Activated naive CD8-positive, alpha-beta T cell treated with anti-CD3 and anti-CD28 coated beads for 36 hours (primary cell): ENCODE measurements around the gene TIMM17B. TPM values are rescaled to one million over a fixed set of nuclear protein-coding genes. Genes with fewer than 3 reads are reported as not detected.

Experiments used
- DNase-seq: peaks from one replicate; pipeline ENCODE4 v3.0.0; 2021
- H3K27ac Mint-ChIP-seq: one replicate; pipeline ENCODE4 v1.8.0; 2022; ENCODE audit warnings: mild to moderate bottlenecking, moderate library complexity, mixed read lengths
- H3K27me3 Mint-ChIP-seq: one replicate; pipeline ENCODE4 v1.8.0; 2022; ENCODE audit warnings: mild to moderate bottlenecking, mixed read lengths
- H3K36me3 Mint-ChIP-seq: one replicate; pipeline ENCODE4 v1.8.0; 2021; ENCODE audit warnings: mild to moderate bottlenecking, mixed read lengths
- H3K4me1 Mint-ChIP-seq: one replicate; pipeline ENCODE4 v1.8.0; 2021; ENCODE audit warnings: mixed read lengths
- H3K4me3 Mint-ChIP-seq: one replicate; pipeline ENCODE4 v1.8.0; 2022; ENCODE audit warnings: mild to moderate bottlenecking, moderate library complexity, mixed read lengths
- H3K9me3 Mint-ChIP-seq: one replicate; pipeline ENCODE4 v1.8.0; 2022; ENCODE audit warnings: mixed read lengths
- total RNA-seq, 2 experiments: library from RNA; stranded (reverse); gene quantifications; one replicate each; pipeline ENCODE4 v1.2.3, GENCODE V29; 2021

Gene TIMM17B
- total RNA-seq, 2 experiments from 2014 or later, result 57.8 to 60.5 TPM

GRCh38 chrX:48927123-48927522 lies 29.6 kb upstream of the TIMM17B start:
- H3K4me3 Mint-ChIP-seq, result no peak overlapping the region
- H3K36me3 Mint-ChIP-seq, result peaks cover 27% of the 10 kb centered on the region
- no peak overlapping the region for H3K27ac Mint-ChIP-seq
- DNase-seq, result no peak
- H3K4me1 Mint-ChIP-seq, result peaks cover 19% of the 10 kb centered on the region
- H3K9me3 Mint-ChIP-seq, result no peaks in the 10 kb centered on the region
- H3K27me3 Mint-ChIP-seq, result no peaks in the 10 kb centered on the region

- Mint-ChIP-seq H3K4me3 (no peak overlapping the region), H3K27ac (peak overlapping the region; percentile 78), H3K36me3 (peaks cover 30% of the 10 kb centered on the region), H3K27me3 (no peaks in the 10 kb centered on the region), H3K9me3 (no peaks in the 10 kb centered on the region), H3K4me1 (peaks cover 43% of the 10 kb centered on the region)
- DNase-seq, result no peak
Measured at GRCh38 chrX:48924270-48924669, 26.7 kb upstream of the TIMM17B start.

- H3K27ac Mint-ChIP-seq, result peak overlapping the region; percentile 78
- H3K4me3 Mint-ChIP-seq, result no peak overlapping the region
- H3K9me3 Mint-ChIP-seq, result no peaks in the 10 kb centered on the region
- peaks cover 43% of the 10 kb centered on the region for H3K4me1 Mint-ChIP-seq
- no peak for DNase-seq
- peaks cover 30% of the 10 kb centered on the region for H3K36me3 Mint-ChIP-seq
- no peaks in the 10 kb centered on the region for H3K27me3 Mint-ChIP-seq
Measured at GRCh38 chrX:48923771-48924170, 26.2 kb upstream of the TIMM17B start.

GRCh38 chrX:48920718-48921104 lies 23.1 kb upstream of the TIMM17B start:
- DNase-seq, result no peak
- Mint-ChIP-seq H3K27ac (peak overlapping the region; percentile 96), H3K4me1 (peaks cover 40% of the 10 kb centered on the region), H3K36me3 (peaks cover 57% of the 10 kb centered on the region), H3K4me3 (peak overlapping the region; percentile 90), H3K9me3 (no peaks in the 10 kb centered on the region), H3K27me3 (peaks cover 10% of the 10 kb centered on the region)

DNA sequence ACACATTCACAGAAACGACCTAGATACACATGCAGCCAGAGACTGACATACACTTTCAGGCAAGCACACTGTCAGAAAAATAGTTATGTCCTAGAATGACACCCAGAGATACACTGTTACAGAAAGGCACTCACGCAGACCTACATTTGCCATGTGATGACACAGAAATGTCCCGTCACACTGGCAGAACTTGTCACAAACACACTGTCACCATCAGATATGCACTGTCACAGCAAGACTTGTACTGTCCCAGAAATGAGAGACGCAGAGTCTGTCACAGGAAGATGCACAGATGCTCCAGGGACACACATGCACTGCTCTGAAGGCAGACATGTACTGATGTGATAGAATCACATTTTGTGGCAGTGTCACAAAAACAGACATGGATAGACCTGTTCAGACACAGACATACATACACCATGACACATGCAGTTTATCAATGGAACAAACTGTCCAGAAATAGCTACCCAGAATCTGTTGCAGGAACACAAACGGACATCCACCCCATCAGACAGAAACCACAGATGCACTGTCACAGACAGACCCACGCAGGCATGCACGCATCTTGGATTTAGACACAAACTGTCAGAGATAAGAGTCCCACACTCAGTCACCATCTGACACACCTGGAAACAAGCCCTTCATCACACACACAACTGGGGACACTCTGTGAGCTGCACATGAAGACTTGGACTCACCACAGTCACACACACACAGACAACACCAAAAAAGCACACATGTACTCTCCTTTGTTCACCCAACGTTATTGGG lies 22.6 kb upstream of the TIMM17B start:
- Mint-ChIP-seq H3K27ac (peak overlapping the region; percentile 96), H3K27me3 (peaks cover 10% of the 10 kb centered on the region), H3K9me3 (no peaks in the 10 kb centered on the region), H3K4me1 (peaks cover 39% of the 10 kb centered on the region), H3K4me3 (peak overlapping the region; percentile 90), H3K36me3 (peaks cover 58% of the 10 kb centered on the region)
- no peak for DNase-seq

DNA sequence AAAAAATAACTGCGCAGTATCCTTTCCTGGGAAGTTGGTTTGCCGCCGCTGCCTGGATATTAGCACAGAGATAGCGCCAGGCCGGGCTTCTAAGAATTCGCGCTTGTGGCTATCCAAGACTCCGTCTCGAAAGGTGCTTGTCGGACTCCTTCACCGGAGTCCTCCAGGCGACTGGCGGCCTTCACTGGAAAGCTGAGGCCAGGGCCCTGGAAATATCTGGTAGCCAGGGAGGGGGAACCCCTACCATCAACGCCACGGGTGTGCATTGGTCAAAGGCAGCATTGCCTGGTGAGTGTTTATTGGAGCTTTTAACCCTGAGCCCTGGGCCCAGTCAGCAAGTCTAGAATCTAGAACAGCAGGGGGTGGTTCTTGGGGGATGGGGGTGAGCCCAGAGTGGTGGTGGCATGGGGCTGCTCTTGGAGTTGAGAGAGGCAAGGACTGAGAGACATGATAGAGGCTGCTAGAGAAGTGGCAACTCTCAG lies 21.8 kb upstream of the TIMM17B start:
- peak; percentile 52 for DNase-seq
- Mint-ChIP-seq H3K9me3 (no peaks in the 10 kb centered on the region), H3K4me1 (peaks cover 39% of the 10 kb centered on the region), H3K27me3 (peaks cover 10% of the 10 kb centered on the region), H3K4me3 (peak overlapping the region; percentile 90), H3K36me3 (peaks cover 63% of the 10 kb centered on the region), H3K27ac (peak overlapping the region; percentile 96)

DNA sequence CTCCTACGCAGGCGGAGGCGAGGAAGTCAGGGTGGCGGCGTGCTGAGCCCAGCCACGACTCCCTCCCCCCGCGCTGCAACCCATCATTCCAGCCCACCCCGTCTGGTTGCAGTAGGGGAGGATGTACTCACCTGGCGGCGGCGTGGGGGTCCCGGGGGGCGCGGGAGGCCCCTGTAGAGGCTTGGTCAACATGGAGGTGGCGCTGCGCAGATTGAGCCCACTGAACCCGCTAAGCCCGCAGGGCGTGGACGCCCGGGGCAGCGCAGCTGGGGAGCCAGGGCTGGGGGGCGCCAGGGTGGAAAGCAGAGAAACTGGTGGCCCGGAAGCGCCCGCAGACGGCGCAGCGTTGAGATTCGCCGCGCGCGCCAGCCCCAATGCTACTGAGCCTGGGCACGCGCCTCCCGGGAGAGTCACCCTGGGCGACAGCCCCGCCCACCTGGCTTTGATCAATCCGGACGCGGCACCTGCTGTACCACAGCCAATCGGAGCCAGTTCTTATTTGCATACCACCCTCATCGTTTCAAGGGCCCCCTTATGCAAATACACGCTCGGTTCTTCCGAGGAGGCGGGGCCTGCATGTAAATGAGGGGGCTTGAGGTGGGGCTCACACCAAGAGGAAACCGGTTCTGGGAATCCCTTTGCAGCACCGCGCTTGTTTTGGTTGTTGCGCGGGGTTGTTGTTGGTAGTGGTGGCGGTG lies 21.2 kb upstream of the TIMM17B start, which contains the start of gene PIM2:
Gene PIM2 (minus strand): TSS at position 382 of the 698 bp plus-strand sequence. CDS start 190 bp downstream, at position 192.
- Mint-ChIP-seq H3K27ac (peak within 1 kb of the TSS; percentile 96), H3K36me3 (peaks cover 64% of the 10 kb centered on the region)

GRCh38 chrX:48918301-48918642 lies 20.7 kb upstream of the TIMM17B start:
- peaks cover 69% of the 10 kb centered on the region for H3K36me3 Mint-ChIP-seq
- no peak for DNase-seq
- peaks cover 41% of the 10 kb centered on the region for H3K4me1 Mint-ChIP-seq

More for the DNA sequence above, 21.2 kb upstream of the TIMM17B start, which contains the start of gene PIM2:
- Mint-ChIP-seq H3K9me3 (no peaks in the 10 kb centered on the region), H3K4me1 (peaks cover 39% of the 10 kb centered on the region), H3K4me3 (peak within 1 kb of the TSS; percentile 90), H3K27me3 (peaks cover 10% of the 10 kb centered on the region)
- DNase-seq, result peak; percentile 90

DNA sequence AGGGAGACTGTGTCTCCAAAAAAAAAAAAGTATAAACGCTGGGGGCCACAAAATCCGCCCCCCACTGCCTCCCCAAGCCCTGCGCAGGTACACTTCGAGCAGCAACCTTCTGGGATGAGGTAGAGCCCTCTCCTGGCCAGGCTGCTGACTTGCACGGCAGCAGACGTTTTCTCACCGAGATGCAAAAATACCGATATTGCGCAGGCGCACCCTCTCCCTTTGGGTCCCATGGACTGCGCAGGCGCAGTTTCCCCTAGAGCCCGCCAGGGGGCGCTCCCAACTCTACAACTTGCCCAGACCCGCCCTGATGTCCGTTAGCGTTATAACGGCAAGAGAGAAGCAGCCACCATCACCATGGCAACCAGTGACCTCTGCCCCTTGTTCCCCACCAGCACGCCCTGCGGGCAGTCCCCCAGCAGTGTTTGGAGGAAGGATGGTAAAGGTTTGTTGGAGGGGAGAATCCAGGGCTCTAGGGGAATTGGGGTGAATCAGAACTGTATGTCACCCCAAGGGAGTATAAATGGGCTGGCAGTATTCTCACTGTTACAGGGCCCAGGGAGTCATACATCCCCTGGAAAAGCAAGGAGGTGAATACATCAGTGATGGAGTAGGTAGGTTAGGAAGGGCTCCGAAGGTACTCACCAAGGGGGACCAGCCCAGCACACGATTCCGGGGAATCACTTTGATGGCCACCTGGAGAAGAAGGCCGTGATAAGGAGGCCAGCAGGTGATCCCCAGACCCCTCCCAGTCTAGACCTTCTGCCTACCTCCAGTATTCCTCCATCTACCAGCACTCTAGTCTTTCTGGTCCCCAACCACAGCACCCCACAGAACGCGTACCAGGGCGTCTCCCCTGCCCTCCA lies 19.8 kb upstream of the TIMM17B start:
- DNase-seq, result peak; percentile 85
- Mint-ChIP-seq H3K27ac (peak overlapping the region; percentile 96), H3K36me3 (peaks cover 70% of the 10 kb centered on the region), H3K9me3 (no peaks in the 10 kb centered on the region), H3K4me3 (peak overlapping the region; percentile 90), H3K27me3 (peaks cover 10% of the 10 kb centered on the region), H3K4me1 (peaks cover 44% of the 10 kb centered on the region)

More at GRCh38 chrX:48918301-48918642, 20.7 kb upstream of the TIMM17B start:
- Mint-ChIP-seq H3K9me3 (no peaks in the 10 kb centered on the region), H3K27ac (peak overlapping the region; percentile 96), H3K4me3 (peak overlapping the region; percentile 90), H3K27me3 (peaks cover 10% of the 10 kb centered on the region)

DNA sequence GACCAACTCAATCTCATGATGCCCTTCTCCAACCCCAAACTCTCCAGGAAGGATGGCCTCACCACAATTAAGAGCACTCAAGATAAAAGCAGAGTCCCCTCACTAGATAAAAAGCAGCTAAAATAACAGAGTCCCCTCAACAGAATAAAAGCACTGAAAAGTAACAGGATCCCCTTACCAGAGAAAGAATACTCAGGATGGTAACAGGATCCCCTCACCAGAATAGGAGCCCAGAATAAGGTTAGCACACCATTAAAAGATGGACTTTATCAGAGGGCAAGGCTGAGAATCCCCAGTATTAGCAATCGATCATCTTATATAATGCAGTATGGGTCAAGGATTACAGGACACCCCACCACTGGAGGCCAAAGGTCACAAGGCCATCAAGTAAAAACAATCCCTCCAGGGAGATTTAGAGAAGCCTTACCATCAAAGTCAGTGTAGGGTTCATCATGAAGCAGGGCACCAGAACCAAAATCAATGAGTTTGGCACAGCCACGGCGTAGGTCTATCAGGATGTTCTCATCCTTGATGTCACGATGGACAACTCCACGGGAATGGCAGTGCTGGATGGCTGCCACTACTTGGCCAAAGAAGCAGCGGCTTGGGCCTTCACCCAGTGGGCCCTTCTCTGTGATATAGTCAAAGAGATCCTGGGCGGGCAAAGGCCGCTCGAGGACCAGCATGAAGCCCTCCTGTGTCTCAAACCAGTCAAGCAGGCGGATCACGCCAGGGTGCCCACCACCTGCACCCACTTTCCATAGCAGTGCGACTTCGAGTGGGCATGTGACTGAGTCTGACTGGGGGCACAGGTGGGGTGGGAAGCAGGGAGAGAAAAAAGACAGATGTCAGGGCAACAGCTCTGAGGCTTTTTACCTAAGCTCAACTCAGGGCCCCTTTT lies 17.3 kb upstream of the TIMM17B start:
- Mint-ChIP-seq H3K4me1 (peaks cover 44% of the 10 kb centered on the region), H3K27me3 (peaks cover 18% of the 10 kb centered on the region), H3K27ac (peak overlapping the region; percentile 78)

DNA sequence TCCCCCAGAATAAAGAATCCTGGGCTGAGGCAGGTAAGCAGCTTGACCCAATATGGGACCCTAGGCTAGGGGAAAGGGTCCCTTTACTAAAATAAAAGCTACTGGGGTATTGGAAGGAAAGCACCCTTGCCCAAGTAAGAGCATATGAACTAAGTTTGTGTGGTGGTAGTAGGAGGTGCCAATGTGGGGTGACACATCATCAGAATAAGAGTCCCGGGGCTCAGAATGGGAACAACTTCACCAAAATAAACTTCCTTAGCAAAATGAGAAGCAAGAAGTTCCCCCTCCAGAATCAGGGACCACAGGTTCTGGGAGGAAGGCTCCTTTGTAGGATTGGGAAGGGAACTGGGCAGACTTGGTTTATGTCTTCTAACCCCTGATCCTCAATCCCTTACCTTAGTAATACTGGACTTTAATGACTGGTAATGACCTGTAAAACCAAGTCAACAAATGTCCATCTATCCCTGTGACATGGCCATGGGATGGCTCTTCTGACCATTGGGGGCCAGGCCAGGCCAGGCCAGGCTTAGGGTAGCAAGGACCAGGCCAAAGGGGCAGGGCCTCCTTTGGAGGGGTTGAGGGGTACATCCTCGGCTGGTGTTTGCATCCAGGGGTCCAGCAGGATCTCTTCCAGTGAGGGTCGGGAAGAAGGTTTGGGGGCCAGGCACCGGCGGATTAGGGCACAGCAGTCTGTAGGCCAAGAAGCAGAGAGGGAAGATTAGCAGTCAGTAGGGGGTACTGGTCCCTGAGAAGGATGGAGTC lies 16.2 kb upstream of the TIMM17B start:
- peaks cover 71% of the 10 kb centered on the region for H3K36me3 Mint-ChIP-seq
- peaks cover 18% of the 10 kb centered on the region for H3K27me3 Mint-ChIP-seq
- H3K27ac Mint-ChIP-seq, result peak overlapping the region; percentile 78
- no peaks in the 10 kb centered on the region for H3K9me3 Mint-ChIP-seq
- peak overlapping the region; percentile 90 for H3K4me3 Mint-ChIP-seq
- DNase-seq, result no peak
- peaks cover 39% of the 10 kb centered on the region for H3K4me1 Mint-ChIP-seq

More for the DNA sequence above, 17.3 kb upstream of the TIMM17B start:
- Mint-ChIP-seq H3K36me3 (peaks cover 74% of the 10 kb centered on the region), H3K4me3 (peak overlapping the region; percentile 90), H3K9me3 (no peaks in the 10 kb centered on the region)
- no peak for DNase-seq

DNA sequence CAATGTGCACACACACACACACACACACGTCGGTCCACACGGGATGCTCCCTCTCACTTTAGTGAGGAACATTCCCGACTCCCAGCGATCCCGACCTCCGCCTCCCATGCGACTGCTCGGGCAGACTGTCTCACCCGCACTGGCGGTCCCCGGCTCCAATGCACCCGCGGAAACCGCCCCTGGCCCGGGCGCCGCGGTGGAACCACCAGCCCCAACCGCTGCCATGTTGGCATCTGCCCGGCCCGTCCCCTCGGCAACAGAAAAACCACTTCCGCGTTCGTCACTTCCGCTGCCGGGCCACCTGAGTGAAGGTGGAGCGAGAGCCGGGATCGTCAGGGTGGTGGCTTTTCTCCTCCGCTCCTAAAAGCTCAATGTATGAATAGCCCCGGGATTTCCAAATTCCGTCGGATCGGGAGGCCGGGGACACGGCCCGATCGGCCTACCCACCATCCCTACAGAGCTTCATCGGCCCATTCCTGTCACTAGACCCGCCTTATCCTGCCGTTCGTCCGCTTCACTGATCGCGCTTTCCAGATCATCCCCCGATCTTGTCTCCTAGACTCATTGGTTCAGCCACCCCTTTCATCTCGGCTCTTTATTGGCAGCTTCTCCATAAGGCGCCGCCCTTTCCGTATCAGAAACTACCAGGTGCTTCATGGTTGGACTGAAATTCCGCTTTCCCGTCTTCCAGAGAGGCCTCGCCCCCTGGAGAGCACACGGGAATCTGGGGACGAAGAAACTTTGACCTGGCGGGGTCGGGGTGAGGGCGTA lies 14.0 kb upstream of the TIMM17B start, which contains the start of gene SLC35A2:
Gene SLC35A2 (minus strand): TSS at position 235 of the 771 bp plus-strand sequence. CDS start 10 bp downstream, at position 225.
- H3K4me3 Mint-ChIP-seq, result peak within 1 kb of the TSS; percentile 90
- H3K27ac Mint-ChIP-seq, result peak within 1 kb of the TSS; percentile 94
- peaks cover 51% of the 10 kb centered on the region for H3K36me3 Mint-ChIP-seq
- DNase-seq, result peak; percentile 86
- H3K9me3 Mint-ChIP-seq, result no peaks in the 10 kb centered on the region
- peaks cover 8% of the 10 kb centered on the region for H3K27me3 Mint-ChIP-seq
- peaks cover 37% of the 10 kb centered on the region for H3K4me1 Mint-ChIP-seq
